ENCODE results near the gene FBXL16.
A peak's percentile ranks its signal among the peaks of the same experiment; 100 is the strongest.

Gene FBXL16

GRCh38 chr16:689175-689897 is 16.3 kb downstream of the FBXL16 start:
- no peak for DNase-seq (ENCODE audit: low read depth)

GRCh38 chr16:687499-687898 is 18.1 kb downstream of the FBXL16 start:
- DNase-seq (ENCODE audit: low read depth): no peak

GRCh38 chr16:686459-687260 is 18.9 kb downstream of the FBXL16 start:
- no peak for DNase-seq (ENCODE audit: low read depth)

- DNase-seq (ENCODE audit: low read depth): no peak
Measured at GRCh38 chr16:685967-686366, 19.6 kb downstream of the FBXL16 start.

GRCh38 chr16:684961-685696 is 20.5 kb downstream of the FBXL16 start:
- no peak for DNase-seq (ENCODE audit: low read depth)

GRCh38 chr16:684071-684794 is 21.4 kb downstream of the FBXL16 start, which contains the start of gene JMJD8:
TSS of gene JMJD8 (minus strand) at chr16:684334. CDS start at chr16:684319, 15 bp downstream.
- DNase-seq (ENCODE audit: low read depth): peak; percentile 95

- no peak for DNase-seq (ENCODE audit: low read depth)
Measured at GRCh38 chr16:683396-684070, 22.1 kb downstream of the FBXL16 start.

- DNase-seq (ENCODE audit: low read depth): no peak
Measured at GRCh38 chr16:682493-683395, 22.9 kb downstream of the FBXL16 start.

GRCh38 chr16:681746-682427 is 23.7 kb downstream of the FBXL16 start:
- no peak for DNase-seq (ENCODE audit: low read depth)

GRCh38 chr16:680967-681745 is 24.4 kb downstream of the FBXL16 start:
- DNase-seq (ENCODE audit: low read depth): no peak

GRCh38 chr16:680625-680945 is 25.0 kb downstream of the FBXL16 start:
- no peak for DNase-seq (ENCODE audit: low read depth)

GRCh38 chr16:679814-680624 is 25.6 kb downstream of the FBXL16 start, which contains the start of gene STUB1:
TSS of gene STUB1 (plus strand) at chr16:680410. CDS start at chr16:680526, 116 bp downstream.
- DNase-seq (ENCODE audit: low read depth): peak; percentile 82

- DNase-seq (ENCODE audit: low read depth): peak; percentile 35
Measured at GRCh38 chr16:678858-679813, 26.5 kb downstream of the FBXL16 start.

- no peak for DNase-seq (ENCODE audit: low read depth)
Measured at GRCh38 chr16:678209-678857, 27.3 kb downstream of the FBXL16 start.

GRCh38 chr16:677316-678190 is 28.0 kb downstream of the FBXL16 start:
- no peak for DNase-seq (ENCODE audit: low read depth)

Data from activated T-helper 9 cell treated with anti-CD3 and anti-CD28 coated beads, Interleukin-2, amount 50 U/mL, for 16 hours (primary cell).